ENCODE measurements around the gene TEX48. TPM values are rescaled to one million over a fixed set of nuclear protein-coding genes. Genes with fewer than 3 reads are reported as not detected.

The TEX48 gene
- total RNA-seq, 4 donors from 2014 or later = not detected

DNA sequence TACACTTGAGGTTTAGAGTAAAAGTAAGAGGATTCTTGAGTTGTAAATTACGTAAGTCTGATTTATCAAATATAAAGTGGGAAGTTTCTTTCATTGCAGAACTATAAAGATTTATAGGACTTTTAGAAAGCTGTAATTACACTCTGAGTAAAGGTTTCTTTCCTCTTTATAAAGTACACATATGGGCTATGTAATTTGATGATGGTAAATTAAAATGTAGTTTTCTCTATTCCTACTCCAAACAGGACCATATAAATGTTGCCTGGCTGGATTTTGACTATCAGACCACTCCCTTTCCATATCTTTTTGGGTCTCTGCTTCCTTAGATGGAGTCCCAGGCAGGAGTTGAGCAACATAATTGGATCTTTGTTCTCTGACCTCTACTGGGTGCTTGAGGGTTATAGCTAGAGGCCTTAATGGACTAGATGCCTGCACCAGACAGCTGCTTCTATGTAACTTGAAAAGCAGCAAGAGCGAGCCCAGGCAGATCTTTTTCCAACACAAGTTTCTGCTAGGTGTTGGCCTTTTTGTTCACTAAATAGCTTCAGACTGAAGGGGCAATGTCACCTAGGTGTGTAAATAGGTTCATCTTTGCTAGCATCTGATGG, 11.4 kb upstream of the TEX48 start:
- intact Hi-C loops (cut with DNase I; ENCODE audit: low total_unique reads) = no loop called here
- WGBS, 2 donors = 62 to 92% methylated on average over 2 of the region's 2 CpGs
- no peak for DNase-seq (ENCODE audit: low spot score in 2 of 2)
- TF ChIP-seq, protein P1, sequence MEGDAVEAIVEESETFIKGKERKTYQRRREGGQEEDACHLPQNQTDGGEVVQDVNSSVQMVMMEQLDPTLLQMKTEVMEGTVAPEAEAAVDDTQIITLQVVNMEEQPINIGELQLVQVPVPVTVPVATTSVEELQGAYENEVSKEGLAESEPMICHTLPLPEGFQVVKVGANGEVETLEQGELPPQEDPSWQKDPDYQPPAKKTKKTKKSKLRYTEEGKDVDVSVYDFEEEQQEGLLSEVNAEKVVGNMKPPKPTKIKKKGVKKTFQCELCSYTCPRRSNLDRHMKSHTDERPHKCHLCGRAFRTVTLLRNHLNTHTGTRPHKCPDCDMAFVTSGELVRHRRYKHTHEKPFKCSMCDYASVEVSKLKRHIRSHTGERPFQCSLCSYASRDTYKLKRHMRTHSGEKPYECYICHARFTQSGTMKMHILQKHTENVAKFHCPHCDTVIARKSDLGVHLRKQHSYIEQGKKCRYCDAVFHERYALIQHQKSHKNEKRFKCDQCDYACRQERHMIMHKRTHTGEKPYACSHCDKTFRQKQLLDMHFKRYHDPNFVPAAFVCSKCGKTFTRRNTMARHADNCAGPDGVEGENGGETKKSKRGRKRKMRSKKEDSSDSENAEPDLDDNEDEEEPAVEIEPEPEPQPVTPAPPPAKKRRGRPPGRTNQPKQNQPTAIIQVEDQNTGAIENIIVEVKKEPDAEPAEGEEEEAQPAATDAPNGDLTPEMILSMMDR (IDR thresholded peaks at IDR 0.05) = no peak
- no peak for TF ChIP-seq POLR2A (IDR thresholded peaks at IDR 0.05)
- no peak overlapping the region for H3K4me3 ChIP-seq (ENCODE audit: low read depth, poor library complexity, severe bottlenecking)

DNA sequence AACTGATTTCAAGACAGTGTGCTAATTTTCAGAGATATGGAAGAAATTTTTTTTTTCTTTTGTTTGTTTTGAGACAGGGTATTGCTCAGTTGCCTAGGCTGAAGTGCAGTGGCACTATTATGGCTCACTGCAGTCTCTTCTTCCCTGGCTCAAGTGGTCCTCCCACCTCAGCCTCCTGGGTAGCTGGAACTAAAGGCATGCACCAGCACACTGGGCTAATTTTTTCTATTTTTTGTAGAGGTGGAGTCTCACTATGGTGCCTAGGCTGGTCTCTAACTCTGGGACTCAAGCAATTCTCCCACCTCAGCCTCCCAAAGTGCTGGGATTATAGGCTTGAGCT, 9.9 kb upstream of the TEX48 start:
- no peak overlapping the region for H3K4me3 ChIP-seq (ENCODE audit: low read depth, poor library complexity, severe bottlenecking)
- TF ChIP-seq, protein P1 (IDR thresholded peaks at IDR 0.05) = no peak
- TF ChIP-seq POLR2A (IDR thresholded peaks at IDR 0.05) = no peak
- no peak for DNase-seq (ENCODE audit: low spot score in 2 of 2)
- intact Hi-C loops (cut with DNase I; ENCODE audit: low total_unique reads) = no loop called here

DNA sequence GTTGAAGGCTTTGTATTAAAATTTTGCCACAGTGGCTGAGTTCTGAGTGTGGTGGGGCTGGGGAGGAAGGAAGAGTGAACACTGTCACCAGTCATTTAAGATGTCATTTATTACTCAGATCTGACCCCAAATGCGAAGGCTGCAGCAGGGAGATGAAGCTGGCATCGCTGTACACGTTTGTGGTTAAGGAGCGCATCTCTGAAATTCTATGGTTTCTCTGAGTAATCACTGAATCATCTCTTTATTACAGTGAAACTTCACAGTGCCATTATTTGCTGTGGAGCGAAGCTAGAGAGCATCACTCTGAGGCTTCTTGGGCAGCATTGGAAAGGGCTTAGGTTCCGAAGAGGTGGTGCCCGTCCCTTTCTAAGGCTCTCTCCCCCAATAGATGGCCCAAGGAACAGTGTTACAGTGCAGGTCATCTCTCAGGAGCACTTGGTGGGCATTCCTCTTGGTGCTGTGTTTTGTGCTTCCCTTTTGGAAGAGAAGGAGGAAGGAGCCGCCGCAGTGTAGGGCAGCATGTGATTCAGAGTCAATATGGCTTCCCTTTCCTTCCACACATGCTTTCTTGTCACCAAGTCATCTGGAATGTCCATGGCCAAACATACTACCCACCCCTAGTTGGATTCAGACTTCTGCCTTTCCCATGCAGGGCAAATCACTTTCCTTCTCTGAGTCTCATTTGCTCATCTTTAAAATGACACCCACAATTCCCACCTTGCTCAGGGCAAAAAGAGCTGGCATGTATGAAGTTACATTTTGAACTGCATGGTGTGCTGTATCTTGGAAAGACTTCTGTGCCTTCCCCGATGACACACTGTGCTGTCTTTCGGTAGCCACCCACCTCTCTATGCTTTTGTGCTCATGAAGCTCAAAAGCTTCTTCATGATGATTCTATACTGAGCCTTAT, 9.3 kb upstream of the TEX48 start:
- intact Hi-C loops (cut with DNase I; ENCODE audit: low total_unique reads) = no loop called here
- no peak for TF ChIP-seq POLR2A (IDR thresholded peaks at IDR 0.05)
- TF ChIP-seq, protein P1 (IDR thresholded peaks at IDR 0.05) = no peak
- WGBS, 2 donors = 61 to 80% methylated on average over 11 of the region's 11 CpGs
- H3K4me3 ChIP-seq (ENCODE audit: low read depth, poor library complexity, severe bottlenecking) = no peak overlapping the region
- DNase-seq (ENCODE audit: low spot score in 2 of 2) = no peak

DNA sequence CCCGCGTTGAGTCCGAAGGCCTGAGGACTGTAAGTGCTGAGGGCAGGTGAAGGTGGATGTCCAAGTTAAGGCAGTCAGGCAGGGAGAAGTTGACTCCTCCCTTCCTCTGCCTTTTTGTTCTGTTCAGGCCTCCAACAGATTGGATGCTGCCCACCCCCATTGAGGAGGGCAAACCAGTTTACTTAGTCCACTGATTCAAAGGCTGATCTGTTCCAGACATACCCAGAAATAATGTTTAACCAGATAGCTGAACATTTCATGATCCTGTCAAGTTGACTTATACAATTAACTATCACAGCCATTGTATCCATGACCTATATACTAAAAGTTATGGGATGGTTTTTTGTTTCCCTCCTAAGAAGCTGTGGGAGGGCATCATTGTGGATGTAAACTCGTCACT, 8.3 kb upstream of the TEX48 start:
- no peak for DNase-seq (ENCODE audit: low spot score in 2 of 2)
- WGBS, 2 donors = 90 to 95% methylated on average over 4 of the region's 4 CpGs
- intact Hi-C loops (cut with DNase I; ENCODE audit: low total_unique reads) = no loop called here

DNA sequence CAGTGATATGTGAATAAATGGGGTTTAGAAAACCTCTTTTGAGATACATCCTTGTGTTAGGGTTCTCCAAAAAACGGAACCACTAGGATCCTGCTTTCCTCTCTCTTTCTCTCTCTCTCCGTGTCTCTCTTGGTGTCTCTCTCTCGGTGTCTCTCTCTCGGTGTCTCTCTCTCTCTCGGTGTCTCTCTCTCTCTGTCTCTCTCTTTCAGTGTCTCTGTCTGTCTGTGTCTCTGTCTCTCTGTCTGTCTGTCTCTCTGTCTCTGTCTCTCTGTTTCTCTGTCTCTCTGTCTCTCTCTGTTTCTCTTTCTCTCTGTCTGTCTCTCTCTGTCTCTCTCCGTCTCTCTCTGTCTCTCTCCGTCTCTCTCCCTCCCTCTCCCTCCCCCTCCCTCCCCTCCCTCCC, 7.8 kb upstream of the TEX48 start:
- intact Hi-C loops (cut with DNase I; ENCODE audit: low total_unique reads) = loop anchor here (10.0 kb wide), 1 partner anchor 325 kb away; no protein-coding TSS in a partner anchor
- no peak overlapping the region for H3K4me3 ChIP-seq (ENCODE audit: low read depth, poor library complexity, severe bottlenecking)
- no peak for DNase-seq (ENCODE audit: low spot score in 2 of 2)
- WGBS, 2 donors = 87 to 95% methylated on average over 7 of the region's 7 CpGs
- no peak for TF ChIP-seq POLR2A (IDR thresholded peaks at IDR 0.05)

More for the DNA sequence above, 8.3 kb upstream of the TEX48 start:
- no peak overlapping the region for H3K4me3 ChIP-seq (ENCODE audit: low read depth, poor library complexity, severe bottlenecking)
- TF ChIP-seq POLR2A (IDR thresholded peaks at IDR 0.05) = no peak
- TF ChIP-seq, protein P1 (IDR thresholded peaks at IDR 0.05) = no peak

DNA sequence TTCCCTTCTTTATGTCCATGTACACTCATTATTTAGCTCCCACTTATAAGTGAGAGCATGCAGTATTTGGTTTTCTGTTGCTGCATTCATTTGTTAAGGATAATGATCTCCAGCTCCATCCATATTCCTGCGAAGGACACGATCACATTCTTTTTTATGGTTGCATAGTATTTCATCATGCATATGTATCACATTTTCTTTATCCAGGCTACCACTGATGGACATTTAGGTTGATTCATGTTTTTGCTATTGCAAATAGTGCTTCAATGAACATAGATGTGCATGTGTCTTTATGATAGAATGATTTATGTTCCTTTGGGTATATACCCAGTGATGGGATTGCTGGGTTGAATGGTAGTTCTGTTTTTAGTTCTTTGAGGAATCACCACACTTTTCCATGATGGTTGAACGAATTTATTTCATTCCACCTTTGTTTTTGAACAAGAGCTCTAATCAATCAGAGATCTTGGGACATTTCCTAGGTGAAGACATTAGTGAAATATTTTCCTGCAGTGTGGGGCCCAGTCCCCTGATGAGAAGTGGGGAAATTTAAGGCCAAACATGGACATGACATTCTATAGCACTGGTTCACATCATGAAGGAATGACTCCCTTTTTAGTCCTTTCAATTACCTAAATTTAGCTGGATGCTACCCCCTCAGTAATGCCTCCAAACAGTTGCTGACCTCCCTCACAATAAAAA, 7.1 kb upstream of the TEX48 start:
- intact Hi-C loops (cut with DNase I; ENCODE audit: low total_unique reads) = loop anchor here (10.0 kb wide), 1 partner anchor 326 kb away; no protein-coding TSS in a partner anchor
- WGBS, 2 donors = 86 to 92% methylated on average over 3 of the region's 3 CpGs
- no peak for DNase-seq (ENCODE audit: low spot score in 2 of 2)
- TF ChIP-seq, protein P1 (IDR thresholded peaks at IDR 0.05) = no peak
- no peak for TF ChIP-seq POLR2A (IDR thresholded peaks at IDR 0.05)
- H3K4me3 ChIP-seq (ENCODE audit: low read depth, poor library complexity, severe bottlenecking) = no peak overlapping the region

All from lower leg skin (tissue), 4 donors.